HTERT RPE-1 (cell line): ENCODE measurements around the gene PPP1R13B.
"Not testable (repeated sequence)": the region's sequence is repeated elsewhere in the genome, so short reads cannot be mapped to it uniquely, and the experiment has no call there.

Experiments used
- in situ Hi-C: fragments of 300-500 bp; cut with MboI; formaldehyde crosslinking; loops from 4 replicates; pipeline ENCODE4 v1.14.3; 2020; ENCODE audit warnings: low sequenced_read_pairs

Gene PPP1R13B

GRCh38 chr14:103702497-103703432, 144.6 kb downstream of the PPP1R13B start:
- in situ Hi-C loops: no loop called here

- in situ Hi-C loops: no loop called here
Observed at GRCh38 chr14:103702095-103702494, 145.3 kb downstream of the PPP1R13B start.

GRCh38 chr14:103700753-103701490, 146.5 kb downstream of the PPP1R13B start:
- in situ Hi-C loops: no loop called here

- in situ Hi-C loops: no loop called here
Observed at GRCh38 chr14:103699901-103700752, 147.2 kb downstream of the PPP1R13B start.

- in situ Hi-C loops: no loop called here
Observed at GRCh38 chr14:103699261-103699661, 148.1 kb downstream of the PPP1R13B start.

- in situ Hi-C loops: no loop called here
Observed at GRCh38 chr14:103698380-103699260, 148.8 kb downstream of the PPP1R13B start.

GRCh38 chr14:103697603-103698379, 149.6 kb downstream of the PPP1R13B start:
- in situ Hi-C loops: no loop called here

GRCh38 chr14:103697206-103697602, 150.2 kb downstream of the PPP1R13B start:
- in situ Hi-C loops: no loop called here

GRCh38 chr14:103696466-103697071, 150.8 kb downstream of the PPP1R13B start:
- in situ Hi-C loops: no loop called here

- in situ Hi-C loops: no loop called here
Observed at GRCh38 chr14:103696070-103696402, 151.3 kb downstream of the PPP1R13B start.

- in situ Hi-C loops: no loop called here
Observed at GRCh38 chr14:103695296-103696069, 151.9 kb downstream of the PPP1R13B start.

- in situ Hi-C loops: no loop called here
Observed at GRCh38 chr14:103694572-103695026, 152.8 kb downstream of the PPP1R13B start.

- in situ Hi-C loops: no loop called here
Observed at GRCh38 chr14:103693515-103693914, 153.9 kb downstream of the PPP1R13B start.

- in situ Hi-C loops: no loop called here
Observed at GRCh38 chr14:103692871-103693270, 154.5 kb downstream of the PPP1R13B start.

- in situ Hi-C loops: no loop called here
Observed at GRCh38 chr14:103692159-103692558, 155.2 kb downstream of the PPP1R13B start.

- in situ Hi-C loops: not testable (repeated sequence)
Observed at GRCh38 chr14:103691655-103692054, 155.7 kb downstream of the PPP1R13B start.

- in situ Hi-C loops: no loop called here
Observed at GRCh38 chr14:103690332-103690731, 157.0 kb downstream of the PPP1R13B start.
